CMK (cell line): ENCODE measurements around the gene RALGAPA2.

Experiments
- DNase-seq: peaks from one replicate; pipeline ENCODE4 v3.0.0-alpha.2; 2010; ENCODE audit warnings: low read depth

Gene RALGAPA2

DNA sequence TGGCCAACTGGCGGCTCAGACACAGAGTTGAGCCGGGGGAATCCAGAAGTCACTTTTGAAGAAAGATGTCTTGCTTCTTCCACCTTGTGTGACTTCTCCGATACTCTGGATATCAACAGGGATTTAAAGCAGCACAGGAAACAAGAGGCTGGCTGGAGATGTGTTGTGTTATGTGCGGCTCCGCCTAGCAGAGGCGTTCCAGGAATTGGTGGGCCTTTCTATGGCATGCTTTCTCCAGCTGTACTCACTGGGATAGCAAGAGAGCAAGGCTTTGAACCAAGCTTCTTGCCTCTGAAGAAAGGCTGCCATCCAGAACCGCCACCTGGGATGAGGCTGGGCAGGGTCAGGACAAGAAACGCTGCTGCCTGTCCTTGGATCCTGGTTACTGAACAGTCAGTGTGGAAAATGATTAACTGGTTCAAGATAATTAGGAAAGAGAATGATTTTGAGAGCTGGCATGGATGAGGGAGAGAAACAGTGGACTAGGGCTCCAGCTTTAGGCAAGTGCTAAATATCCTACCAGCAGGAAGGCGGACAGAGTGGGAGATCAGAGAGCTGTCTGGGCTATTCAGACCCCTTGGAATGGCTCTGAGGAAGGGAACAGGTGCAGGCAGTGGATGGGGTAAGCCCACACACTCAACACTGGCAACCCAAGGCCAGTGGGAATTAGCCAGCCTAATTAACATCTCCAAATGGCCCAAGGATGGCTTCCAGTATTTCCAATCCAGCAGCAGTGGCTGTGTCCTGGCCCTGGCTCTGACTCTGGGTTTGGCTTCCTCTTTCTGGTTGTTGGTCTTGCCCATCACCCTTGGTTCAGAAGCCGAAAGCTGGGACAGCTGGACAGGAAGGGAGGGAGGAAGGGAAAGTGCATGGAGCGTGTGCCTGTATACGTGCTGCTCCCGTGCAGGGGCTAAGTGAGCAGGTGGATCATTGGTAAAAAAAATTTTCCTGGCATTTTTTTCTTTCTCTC lies 312.6 kb downstream of the RALGAPA2 start:
- DNase-seq: no peak

DNA sequence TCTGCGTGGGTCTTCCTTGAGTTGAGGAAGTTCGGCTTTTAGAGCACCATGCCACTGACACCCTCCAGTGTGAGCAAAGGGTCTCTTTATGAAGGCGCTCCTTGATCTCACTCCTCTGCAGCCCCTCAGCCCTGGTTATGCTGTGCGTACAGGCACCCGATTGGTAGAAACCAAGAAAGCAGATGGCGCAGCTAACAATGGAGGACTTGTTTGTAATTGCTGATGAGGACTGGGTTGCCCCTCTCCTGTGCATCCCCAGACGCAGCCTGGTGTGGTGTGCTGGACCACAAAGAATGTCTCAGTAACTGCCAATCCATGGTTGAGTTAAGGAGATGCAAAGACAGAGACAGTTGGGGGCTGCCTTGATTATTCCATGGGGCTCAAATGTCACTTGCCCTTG lies 314.3 kb downstream of the RALGAPA2 start:
- no peak for DNase-seq

DNA sequence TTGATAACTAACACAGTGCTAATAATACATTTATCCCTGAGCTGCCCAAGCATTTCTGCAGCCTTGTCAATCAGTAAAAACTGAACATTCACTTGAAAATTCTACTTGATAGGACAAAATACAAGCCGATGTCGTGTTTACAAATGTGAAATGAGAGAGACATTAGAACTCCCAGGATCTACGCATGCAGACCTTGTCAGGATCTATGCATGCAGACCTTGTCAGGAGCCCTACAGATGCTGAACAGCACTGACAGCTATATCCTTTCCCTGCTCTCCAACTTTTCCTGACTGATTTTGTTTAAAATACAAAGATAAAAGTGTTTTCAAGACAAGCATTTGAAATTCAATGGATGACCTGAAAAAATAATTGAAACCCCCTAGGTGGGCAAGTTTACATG lies 315.6 kb downstream of the RALGAPA2 start:
- no peak for DNase-seq

DNA sequence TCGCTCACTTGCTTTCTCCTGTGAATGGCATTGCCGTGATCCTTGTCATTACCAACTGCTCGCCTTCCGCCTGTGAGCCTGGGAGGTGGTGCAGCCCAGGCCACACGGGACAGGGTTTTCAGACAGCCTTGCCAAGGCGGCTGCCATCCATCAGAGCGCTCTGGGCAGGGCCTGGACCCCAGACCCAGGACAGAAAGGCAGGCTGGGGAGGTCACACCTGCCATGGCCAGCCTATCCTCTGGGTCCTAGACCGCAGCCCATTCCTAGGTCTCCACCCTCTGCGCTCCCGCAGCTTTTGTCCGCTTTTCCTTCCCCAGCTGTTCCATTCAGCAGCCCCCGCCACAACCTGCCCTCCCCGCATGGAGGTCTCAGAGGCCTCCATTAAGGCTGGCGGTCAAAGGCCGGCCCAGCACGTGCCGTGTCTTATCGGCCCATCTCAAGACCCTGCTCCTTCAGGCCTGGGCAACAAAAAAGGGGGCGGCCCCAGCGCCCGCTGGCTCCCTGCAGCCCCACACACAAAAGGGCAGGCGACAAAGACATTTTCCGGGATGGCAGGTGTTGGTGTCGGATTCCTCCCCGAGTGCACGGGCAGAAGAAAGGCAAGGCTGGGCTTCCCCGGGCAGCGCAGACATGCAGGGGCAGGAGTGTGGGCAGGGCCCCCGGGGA lies 316.4 kb downstream of the RALGAPA2 start:
- no peak for DNase-seq

DNA sequence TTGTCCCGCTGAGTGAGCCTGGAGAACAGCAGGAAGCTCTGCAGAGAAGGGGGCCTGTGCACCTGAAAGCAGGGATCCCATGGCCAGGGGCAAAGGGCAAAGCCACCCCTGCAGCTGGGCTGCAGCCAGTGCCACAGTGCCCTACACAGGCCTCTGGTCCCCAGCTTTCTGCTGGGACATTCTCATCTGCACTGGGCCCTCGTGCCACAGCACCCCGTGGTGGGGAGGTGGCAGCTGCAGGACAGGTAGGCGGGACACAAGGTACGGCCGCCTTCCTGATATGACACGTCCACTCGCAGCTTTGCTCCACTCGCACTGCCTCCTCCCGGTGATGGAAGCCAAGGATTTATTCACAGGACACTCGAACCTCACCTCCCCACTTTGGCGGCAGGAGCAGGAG lies 317.4 kb downstream of the RALGAPA2 start:
- no peak for DNase-seq

DNA sequence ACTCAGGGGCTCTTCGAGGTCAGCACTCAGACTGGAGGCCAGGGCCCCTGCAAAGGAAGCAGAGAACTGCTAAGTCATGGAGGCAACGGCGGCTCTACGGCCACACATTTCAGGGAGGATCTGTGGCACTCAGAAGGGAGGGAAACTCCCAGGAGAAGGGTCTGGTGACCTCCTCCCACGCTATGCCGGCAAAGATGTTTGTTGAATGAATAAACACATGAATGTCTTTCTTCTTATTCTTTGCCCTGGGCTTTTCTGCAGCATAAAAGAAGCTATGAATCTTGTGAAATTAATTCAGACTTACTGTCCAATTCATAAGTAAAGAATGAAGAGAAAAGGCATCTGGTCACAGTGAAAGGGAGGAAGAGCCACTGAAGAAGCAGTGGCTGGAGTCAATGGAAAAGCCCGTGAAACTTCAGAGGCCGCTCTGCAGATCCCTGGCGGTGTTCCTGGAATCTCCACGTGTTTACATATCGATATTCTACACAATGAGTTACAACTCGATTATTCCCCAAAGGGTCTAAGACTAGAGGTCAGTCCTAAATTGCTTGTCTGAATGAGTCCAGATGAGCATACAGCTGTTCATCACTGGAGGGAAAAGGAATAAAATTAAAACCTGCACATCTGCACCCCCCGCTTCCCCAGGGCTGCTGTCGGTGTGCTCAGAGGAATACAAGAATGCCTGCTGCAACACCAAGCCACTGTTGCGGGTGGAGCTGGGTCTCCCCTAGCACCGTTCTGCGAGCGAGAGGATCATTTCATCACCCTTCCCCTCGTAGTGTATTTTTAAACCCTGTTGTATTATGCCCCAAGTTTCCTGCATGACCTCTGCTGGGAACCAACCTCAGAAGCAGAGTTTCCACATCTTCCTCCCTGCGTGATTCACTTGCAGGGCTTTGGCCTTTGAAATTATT lies 319.0 kb downstream of the RALGAPA2 start:
- peak; percentile 38 for DNase-seq

DNA sequence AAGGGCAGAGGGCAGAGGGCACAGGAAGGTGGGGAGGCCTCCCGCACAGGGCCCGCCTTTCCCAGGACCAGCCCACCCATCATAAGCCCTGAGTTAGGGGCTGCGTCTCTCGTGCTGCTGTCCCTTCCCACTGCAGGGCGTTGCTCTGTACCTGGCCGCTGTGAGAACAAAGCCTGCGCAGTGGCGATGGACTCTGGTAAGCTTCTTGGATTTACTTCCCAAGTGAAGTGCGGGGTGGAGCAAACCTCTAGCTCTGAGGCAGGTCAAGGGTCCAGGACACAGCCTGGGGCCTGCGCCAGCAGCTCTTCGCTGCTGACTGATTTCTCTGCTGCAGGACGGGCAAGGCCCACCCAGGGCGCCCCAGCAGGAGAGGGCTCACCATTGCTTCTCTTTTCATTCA lies 320.7 kb downstream of the RALGAPA2 start:
- DNase-seq: no peak

DNA sequence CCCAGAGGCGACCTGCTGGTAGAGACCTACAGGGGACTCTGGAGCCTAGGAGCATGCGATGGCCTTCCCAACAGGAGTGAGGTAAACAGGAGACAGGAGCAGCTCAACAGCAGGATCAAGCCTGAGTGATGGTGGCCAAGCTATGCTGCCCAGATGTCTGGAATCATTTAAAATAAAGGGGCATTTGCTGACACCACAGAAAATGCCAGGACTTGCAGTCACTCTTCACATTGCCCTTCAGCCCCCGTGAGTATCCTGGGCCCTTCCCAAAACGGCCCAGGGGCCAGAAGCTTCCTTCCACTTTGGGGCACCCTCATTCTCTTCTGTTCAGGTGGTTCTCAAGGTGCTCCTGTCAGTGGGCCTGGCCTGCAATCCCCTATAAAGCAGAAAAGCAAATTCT lies 321.3 kb downstream of the RALGAPA2 start:
- no peak for DNase-seq

DNA sequence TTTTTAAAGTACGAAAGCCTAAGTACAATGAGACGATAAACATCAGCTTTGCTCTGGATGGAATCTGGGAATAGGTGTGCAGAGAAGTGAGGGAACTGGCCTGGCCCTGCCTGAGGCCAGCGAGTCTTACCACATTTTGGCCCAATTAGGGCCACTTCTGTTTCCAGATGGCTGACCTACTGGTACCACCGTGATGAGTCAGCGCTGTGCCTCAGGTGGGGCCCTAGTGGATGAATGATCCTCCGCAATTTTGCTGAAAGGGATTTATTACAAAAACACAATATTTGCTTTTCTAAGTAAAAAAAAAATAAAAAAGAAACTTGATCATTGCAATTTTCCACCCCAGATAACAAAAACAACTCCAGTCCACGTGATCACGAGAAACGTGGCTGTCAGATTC lies 322.1 kb downstream of the RALGAPA2 start:
- no peak for DNase-seq

DNA sequence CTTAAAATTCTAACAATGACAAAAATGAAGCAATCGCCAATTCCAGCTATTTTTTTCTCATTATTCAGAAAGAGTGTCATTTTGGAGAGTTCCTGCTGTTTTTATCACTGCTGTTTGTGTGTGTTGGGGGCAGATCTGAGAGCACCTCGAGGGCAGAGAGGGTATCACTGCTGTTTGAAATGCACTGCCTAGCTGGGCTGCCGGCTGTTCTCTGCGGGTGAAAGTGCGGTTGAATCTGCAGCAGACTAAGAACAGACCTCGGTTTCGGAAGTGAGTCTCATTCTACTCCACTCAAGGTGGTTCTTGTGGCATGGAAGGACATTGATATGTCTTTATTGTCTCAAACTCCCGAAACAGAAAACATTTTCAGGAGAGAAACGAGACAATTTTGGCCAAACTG lies 326.3 kb downstream of the RALGAPA2 start:
- DNase-seq: no peak

DNA sequence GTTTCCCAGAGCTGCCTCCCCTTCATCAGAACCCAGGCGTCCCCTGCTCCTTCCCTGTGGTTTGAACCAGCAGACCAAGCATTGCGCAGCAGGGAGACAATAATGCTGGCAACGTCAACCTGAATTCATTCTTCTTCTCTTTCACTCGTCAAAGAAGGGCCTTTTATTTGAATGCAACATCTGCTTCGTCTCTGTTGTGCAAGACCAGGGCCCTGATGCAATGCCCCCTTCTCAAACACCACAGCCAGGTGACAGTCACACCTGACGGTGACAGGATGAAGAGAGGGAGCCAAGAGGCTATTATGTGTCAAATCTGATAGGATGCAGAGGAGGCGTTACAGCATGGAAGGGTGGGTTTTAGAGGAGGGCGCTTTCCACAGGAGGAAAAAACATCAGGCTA lies 336.6 kb downstream of the RALGAPA2 start:
- DNase-seq: no peak

DNA sequence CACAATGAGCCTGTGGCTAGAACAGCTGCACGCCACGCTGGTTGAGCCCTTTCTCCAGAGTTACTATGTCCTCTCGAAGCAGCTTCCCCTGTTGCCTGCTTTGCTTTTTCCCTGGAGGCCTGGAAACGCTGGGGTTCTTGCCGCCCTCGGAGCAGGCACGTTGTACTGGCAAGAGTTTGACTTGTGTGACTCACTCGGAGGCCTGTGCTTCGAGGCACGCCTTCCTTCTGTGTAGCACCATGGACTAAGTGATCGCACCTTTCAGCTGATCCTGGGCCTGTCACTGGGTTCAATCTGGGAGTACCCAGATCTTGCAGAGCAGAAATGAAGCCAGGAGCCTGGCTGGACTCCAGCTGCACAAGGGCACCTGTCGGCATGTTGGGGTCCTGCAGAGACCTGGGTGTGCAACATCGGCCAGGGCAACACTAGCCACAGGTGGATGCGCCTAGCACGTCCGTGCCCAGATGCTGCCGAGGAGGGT lies 339.3 kb downstream of the RALGAPA2 start:
- no peak for DNase-seq

DNA sequence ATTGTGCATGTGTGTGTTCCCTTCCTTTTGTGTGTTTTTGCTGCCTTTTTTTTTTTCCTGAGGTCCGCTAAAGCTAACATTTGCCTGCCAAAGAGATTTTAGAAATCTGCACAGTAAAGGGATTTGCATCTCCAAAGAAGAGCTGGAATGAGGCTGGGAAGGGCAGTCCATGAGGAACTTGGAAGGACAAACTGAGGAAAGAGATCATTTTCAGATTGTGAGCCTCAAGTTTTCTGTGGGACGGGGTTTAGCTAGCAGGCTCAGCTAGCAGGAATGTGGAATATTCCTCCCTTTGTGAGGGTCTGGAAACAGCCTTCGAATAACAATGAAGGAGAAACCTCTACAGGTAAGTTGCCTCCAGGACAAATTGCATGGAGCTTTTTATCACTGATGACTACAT lies 340.8 kb downstream of the RALGAPA2 start:
- no peak for DNase-seq

DNA sequence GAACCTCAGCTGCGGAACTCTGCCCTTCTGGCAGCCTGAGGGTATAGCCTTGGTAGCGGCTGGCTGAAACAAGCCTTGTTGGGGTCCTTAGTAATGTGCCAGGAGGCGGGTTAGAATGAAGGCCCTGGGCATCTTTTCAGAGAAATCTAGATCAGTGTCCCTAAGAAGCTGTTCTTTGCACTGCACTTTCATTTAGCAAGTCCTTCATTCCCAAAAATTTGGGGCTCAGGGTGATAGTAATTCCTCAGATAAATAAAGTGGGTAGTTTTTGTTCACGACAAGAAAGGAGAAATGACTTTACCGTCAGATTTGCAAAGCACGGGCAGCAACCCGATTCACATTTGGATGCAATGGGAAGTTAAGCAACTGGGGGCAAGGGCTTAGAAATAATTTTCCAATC lies 341.4 kb downstream of the RALGAPA2 start:
- no peak for DNase-seq

DNA sequence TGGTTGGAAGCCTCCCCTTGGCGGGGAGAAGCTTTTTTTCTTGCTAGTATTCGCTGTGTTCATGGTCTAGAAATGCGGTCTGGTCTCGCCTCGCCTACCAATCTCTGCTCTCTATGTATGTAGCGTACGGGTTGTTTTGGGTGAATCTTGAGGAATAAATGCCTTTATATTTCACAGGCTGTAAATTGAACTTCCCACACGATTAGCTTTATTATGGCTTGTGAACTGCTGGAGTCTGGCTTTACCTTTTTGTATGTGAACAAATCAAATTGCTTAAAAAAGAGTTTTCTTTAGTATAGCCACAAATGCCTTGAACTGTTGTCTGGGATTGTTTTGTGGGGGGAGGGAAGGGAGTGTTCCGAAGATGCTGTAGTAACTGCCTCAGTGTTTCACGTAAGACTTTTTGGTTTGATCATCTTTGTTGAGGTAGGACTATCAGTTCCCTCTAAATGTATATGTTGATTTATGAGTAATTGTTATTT lies 342.3 kb downstream of the RALGAPA2 start:
- DNase-seq: no peak

DNA sequence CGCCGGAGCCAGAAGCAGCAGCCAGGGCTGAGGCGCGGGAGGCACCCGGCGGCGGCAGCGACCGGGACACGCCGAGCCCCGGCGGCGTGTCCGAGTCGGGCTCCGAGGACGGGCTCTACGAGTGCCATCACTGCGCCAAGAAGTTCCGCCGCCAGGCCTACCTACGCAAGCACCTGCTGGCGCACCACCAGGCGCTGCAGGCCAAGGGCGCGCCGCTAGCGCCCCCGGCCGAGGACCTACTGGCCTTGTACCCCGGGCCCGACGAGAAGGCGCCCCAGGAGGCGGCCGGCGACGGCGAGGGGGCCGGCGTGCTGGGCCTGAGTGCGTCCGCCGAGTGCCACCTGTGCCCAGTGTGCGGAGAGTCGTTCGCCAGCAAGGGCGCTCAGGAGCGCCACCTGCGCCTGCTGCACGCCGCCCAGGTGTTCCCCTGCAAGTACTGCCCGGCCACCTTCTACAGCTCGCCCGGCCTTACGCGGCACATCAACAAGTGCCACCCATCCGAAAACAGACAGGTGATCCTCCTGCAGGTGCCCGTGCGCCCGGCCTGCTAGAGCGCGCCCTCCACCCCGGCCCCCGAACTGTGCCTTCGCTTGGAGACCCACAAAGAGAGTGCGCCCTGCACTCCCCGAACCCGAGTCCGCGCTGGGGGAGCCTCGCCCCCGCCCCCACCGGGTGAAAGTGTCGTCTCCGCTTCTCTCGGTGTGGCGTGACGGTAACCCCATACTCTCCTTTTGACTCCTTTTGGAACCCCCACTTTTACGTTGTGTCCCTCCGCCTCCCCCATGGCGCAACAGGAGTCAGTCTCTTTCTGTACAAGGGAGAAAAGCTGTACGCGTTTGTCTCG lies 343.0 kb downstream of the RALGAPA2 start:
- no peak for DNase-seq

DNA sequence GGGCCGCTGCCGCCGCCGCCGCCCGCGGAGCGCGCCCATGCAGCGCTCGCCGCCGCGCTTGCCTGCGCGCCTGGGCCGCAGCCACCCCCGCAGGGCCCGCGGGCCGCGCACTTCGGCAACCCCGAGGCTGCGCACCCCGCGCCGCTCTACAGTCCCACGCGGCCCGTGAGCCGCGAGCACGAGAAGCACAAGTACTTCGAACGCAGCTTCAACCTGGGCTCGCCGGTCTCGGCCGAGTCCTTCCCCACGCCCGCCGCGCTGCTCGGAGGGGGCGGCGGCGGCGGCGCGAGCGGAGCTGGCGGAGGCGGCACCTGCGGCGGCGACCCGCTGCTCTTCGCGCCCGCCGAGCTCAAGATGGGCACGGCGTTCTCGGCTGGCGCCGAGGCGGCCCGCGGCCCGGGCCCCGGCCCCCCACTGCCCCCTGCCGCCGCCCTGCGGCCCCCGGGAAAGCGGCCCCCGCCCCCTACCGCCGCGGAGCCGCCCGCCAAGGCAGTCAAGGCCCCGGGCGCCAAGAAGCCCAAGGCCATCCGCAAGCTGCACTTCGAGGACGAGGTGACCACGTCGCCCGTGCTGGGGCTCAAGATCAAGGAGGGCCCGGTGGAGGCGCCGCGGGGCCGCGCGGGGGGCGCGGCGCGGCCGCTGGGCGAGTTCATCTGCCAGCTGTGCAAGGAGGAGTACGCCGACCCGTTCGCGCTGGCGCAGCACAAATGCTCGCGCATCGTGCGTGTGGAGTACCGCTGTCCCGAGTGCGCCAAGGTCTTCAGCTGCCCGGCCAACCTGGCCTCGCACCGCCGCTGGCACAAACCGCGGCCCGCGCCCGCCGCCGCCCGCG lies 343.8 kb downstream of the RALGAPA2 start:
- no peak for DNase-seq

DNA sequence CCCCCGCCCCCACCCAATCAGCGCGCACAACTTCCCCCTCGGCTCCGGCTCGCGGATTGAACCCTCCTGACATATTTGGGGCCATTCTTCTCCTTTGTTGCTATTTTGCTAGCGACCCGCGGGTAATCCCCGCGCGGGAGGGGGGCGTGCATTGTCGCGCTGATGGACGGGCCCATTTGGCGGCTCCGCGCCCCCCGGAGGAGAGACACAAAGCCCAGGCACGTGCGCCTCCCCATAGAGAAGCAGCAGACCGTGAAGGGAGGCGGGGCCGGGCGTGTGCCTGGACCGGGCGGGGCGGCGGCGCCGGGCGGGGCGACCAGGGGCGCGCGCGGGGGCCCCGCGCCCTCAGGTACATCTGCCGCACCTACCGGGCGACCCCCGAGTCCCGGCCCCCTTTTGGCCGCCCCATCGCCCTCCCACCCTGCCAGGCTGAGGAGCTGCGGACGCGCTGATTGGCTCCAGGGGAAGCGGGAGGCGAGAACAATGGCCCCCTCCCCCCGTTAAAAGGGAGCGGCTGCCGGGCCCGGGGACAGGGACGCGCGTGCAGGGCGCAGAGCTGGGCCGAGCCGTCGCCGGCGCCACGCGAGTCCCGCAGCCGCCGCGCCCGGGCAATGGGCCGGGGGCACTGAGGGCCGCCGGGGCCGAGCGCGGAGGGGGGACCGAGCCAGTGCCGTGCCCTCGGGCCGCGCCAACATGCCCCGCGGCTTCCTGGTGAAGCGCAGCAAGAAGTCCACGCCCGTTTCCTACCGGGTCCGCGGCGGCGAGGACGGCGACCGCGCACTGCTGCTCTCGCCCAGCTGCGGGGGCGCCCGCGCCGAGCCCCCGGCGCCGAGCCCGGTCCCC lies 344.6 kb downstream of the RALGAPA2 start, which contains the start of gene INSM1:
Gene INSM1, plus strand, starts transcription at position 530 of the 843 bp plus-strand sequence. Its CDS starts 164 bp downstream, at position 694.
- DNase-seq: no peak
